HEK293 (cell line): Measurements from ENCODE around the gene CFAP299.

Experiments
- CTCF ChIA-PET: fragments of 350-600 bp; formaldehyde crosslinking; extraction: SDS; loops from one replicate; lab custom pipeline; 2021; ENCODE audit warnings: antibody characterized with exemption; lab: Yijun Ruan, JAX
- POLR2A ChIA-PET: fragments of 300-600 bp; formaldehyde crosslinking; extraction: SDS; loops from one replicate; lab custom pipeline; 2020; ENCODE audit warnings: antibody characterized with exemption, inconsistent platforms; lab: Yijun Ruan, JAX
- H3K27ac ChIP-seq: fragments of 200-500 bp; sonication (Bioruptor generic); 2 replicates; pipeline ENCODE4 v1.5.1; 2014; ENCODE audit warnings: low read depth, low read length, control low read depth, inconsistent platforms; ENCODE audit errors: extremely low read depth
- H3K36me3 ChIP-seq, 2 experiments: fragments of 200-500 bp in 1 of 2; sonication (Bioruptor generic) in 1 of 2; 1 replicate in 1 of 2; 2 replicates in 1 of 2; pipeline ENCODE4 v1.5.1; 2014 to 2017; ENCODE audit warnings: inconsistent platforms in 2 of 2, low read length in 2 of 2; ENCODE audit not compliant: control insufficient read depth in 2 of 2, insufficient read depth in 1 of 2
- H3K4me1 ChIP-seq: fragments of 200-500 bp; sonication (Bioruptor generic); 2 replicates; pipeline ENCODE4 v1.5.1; 2014; ENCODE audit warnings: mild to moderate bottlenecking, low read length, inconsistent platforms; ENCODE audit not compliant: control insufficient read depth, insufficient read depth
- H3K4me3 ChIP-seq: 2 replicates; pipeline ENCODE4 v1.5.1; 2011; ENCODE audit warnings: low read depth, mild to moderate bottlenecking, control low read depth, low read length, moderate library complexity
- H3K9me3 ChIP-seq: fragments of 200-500 bp; sonication (Bioruptor generic); 2 replicates; pipeline ENCODE4 v1.5.1; 2014; ENCODE audit warnings: low read depth, low read length, inconsistent platforms; ENCODE audit not compliant: control insufficient read depth, insufficient read depth
- ATF2 ChIP-seq: fragments of 450-650 bp; formaldehyde crosslinking; IDR thresholded peaks from 2 replicates; pipeline ENCODE4 v1.5.1; 2016; ENCODE audit warnings: missing biosample characterization, missing genetic modification characterization, low read depth
- KLF1 ChIP-seq: fragments of 450-650 bp; formaldehyde crosslinking; IDR thresholded peaks from 2 replicates; pipeline ENCODE4 v1.5.1; 2016; ENCODE audit warnings: missing biosample characterization, missing genetic modification characterization
- KLF8 ChIP-seq: fragments of 450-650 bp; formaldehyde crosslinking; IDR thresholded peaks from 2 replicates; pipeline ENCODE4 v1.5.1; 2016; ENCODE audit warnings: missing biosample characterization, missing genetic modification characterization
- ZBTB11 ChIP-seq: fragments of 450-650 bp; formaldehyde crosslinking; conservative IDR thresholded peaks from 2 replicates; pipeline ENCODE4 v1.5.1; 2016; ENCODE audit warnings: low read depth, missing biosample characterization, missing genetic modification characterization
- ZBTB17 ChIP-seq: fragments of 450-650 bp; formaldehyde crosslinking; IDR thresholded peaks from 2 replicates; pipeline ENCODE4 v1.5.1; 2016; ENCODE audit warnings: missing biosample characterization, missing genetic modification characterization
- ZFP69B ChIP-seq: fragments of 450-650 bp; formaldehyde crosslinking; IDR thresholded peaks from 2 replicates; pipeline ENCODE4 v1.5.1; 2016; ENCODE audit warnings: missing biosample characterization, missing genetic modification characterization
- ZNF146 ChIP-seq: fragments of 450-650 bp; formaldehyde crosslinking; IDR thresholded peaks from 2 replicates; pipeline ENCODE4 v1.5.1; 2016; ENCODE audit warnings: missing biosample characterization, missing genetic modification characterization
- ZNF184 ChIP-seq: fragments of 450-650 bp; IDR thresholded peaks from 2 replicates; pipeline ENCODE4 v1.5.1; 2018; ENCODE audit warnings: missing biosample characterization, mild to moderate bottlenecking, missing genetic modification characterization
- ZNF621 ChIP-seq: fragments of 450-650 bp; formaldehyde crosslinking; IDR thresholded peaks from 2 replicates; pipeline ENCODE4 v1.5.1; 2017; ENCODE audit warnings: missing biosample characterization, missing genetic modification characterization
- ZNF624 ChIP-seq: fragments of 450-650 bp; formaldehyde crosslinking; IDR thresholded peaks from 2 replicates; pipeline ENCODE4 v1.5.1; 2017; ENCODE audit warnings: missing biosample characterization, missing genetic modification characterization
- ZNF785 ChIP-seq: fragments of 450-650 bp; formaldehyde crosslinking; IDR thresholded peaks from 2 replicates; pipeline ENCODE4 v1.5.1; 2016; ENCODE audit warnings: missing biosample characterization, missing genetic modification characterization
- TF ChIP-seq, protein P1 (sequence below): fragments of 450-650 bp; formaldehyde crosslinking; IDR thresholded peaks from 2 replicates; pipeline ENCODE4 v1.5.1; 2017; ENCODE audit warnings: missing biosample characterization, missing genetic modification characterization
- TF ChIP-seq, protein P2 (sequence below): fragments of 450-650 bp; formaldehyde crosslinking; IDR thresholded peaks from 2 replicates; pipeline ENCODE4; 2016; ENCODE audit warnings: missing biosample characterization, missing genetic modification characterization
- TF ChIP-seq, protein P3 (sequence below): fragments of 450-650 bp; formaldehyde crosslinking; IDR thresholded peaks from 2 replicates; pipeline ENCODE4 v1.5.1; 2017; ENCODE audit warnings: missing biosample characterization, mild to moderate bottlenecking, missing genetic modification characterization, moderate library complexity
- TF ChIP-seq, protein P4 (sequence below): fragments of 450-650 bp; formaldehyde crosslinking; IDR thresholded peaks from 2 replicates; pipeline ENCODE4 v1.5.1; 2016; ENCODE audit warnings: missing biosample characterization, missing genetic modification characterization, borderline replicate concordance

Gene CFAP299

DNA sequence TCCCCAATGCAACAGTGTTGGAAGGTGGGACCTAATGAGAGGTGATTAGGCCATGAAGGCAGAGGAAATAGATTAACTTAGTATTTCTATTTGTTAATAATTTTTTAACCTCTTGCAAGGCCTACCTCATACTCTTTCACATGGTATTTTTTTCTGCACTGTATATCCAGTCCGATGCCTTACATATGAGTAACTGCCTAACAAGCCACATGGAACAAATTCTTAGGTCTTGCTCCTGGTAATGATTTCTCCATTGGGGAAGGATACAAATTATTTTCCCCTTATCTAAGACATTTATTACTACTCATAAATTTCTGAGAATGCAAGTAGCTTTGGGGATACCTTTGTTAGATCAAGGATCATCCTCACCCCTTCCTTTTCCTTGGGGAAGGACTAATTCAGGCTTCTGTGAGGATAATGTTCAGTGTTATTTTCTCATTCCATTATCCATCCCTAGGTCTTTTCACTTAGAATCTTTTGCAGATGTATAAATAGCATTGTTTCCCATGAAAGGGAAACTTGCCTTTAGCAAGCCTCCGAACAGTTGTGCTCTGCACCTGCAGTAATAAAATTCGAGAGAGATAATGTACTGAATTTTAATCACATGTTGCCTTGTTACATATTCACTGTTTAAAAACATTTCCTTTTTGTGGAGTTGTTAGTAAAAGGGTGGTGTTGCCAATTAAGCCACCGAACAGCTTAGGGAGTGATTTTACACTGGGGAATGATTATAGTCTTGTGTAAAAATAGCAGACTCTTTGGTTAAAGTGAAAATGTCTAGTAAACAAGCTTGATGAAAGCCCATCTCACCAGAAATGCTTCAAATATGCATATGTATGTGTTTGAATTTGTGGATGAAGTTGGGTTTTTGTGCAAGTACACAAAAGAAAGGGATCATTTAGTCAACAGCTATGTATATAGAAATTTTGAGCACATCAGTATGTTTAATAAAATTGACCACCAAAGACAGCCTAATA is 89.9 kb downstream of the CFAP299 start:
- Histone ChIP-seq H3K27ac (no peak overlapping the region), H3K4me1 (no peaks in the 10 kb centered on the region), H3K9me3 (no peaks in the 10 kb centered on the region), H3K4me3 (no peak overlapping the region), H3K36me3 (no peaks in the 10 kb centered on the region)
- ChIA-PET CTCF (interaction anchor here (0.5 kb wide), 1 partner anchor 143 kb away, joined by 6 read pairs; no protein-coding TSS in a partner anchor), POLR2A (no interaction called here)
- TF ChIP-seq KLF1 (no peak), KLF8 (no peak), ZFP69B (tag by site-specific recombination) (no peak), ZNF146 (tag by site-specific recombination) (no peak), ZNF184 (tag by site-specific recombination) (no peak), ATF2 (no peak), ZNF621 (no peak), ZNF624 (tag by site-specific recombination) (no peak), ZNF785 (tag by site-specific recombination) (no peak), ZBTB17 (no peak), ZBTB11 (tag by site-specific recombination) (no peak)
- TF ChIP-seq, protein P1, sequence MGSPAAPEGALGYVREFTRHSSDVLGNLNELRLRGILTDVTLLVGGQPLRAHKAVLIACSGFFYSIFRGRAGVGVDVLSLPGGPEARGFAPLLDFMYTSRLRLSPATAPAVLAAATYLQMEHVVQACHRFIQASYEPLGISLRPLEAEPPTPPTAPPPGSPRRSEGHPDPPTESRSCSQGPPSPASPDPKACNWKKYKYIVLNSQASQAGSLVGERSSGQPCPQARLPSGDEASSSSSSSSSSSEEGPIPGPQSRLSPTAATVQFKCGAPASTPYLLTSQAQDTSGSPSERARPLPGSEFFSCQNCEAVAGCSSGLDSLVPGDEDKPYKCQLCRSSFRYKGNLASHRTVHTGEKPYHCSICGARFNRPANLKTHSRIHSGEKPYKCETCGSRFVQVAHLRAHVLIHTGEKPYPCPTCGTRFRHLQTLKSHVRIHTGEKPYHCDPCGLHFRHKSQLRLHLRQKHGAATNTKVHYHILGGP (tag by site-specific recombination): no peak
- TF ChIP-seq, protein P2, sequence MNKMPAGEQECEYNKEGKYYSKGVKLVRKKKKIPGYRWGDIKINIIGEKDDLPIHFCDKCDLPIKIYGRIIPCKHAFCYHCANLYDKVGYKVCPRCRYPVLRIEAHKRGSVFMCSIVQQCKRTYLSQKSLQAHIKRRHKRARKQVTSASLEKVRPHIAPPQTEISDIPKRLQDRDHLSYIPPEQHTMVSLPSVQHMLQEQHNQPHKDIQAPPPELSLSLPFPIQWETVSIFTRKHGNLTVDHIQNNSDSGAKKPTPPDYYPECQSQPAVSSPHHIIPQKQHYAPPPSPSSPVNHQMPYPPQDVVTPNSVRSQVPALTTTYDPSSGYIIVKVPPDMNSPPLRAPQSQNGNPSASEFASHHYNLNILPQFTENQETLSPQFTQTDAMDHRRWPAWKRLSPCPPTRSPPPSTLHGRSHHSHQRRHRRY: no peak
- TF ChIP-seq, protein P3, sequence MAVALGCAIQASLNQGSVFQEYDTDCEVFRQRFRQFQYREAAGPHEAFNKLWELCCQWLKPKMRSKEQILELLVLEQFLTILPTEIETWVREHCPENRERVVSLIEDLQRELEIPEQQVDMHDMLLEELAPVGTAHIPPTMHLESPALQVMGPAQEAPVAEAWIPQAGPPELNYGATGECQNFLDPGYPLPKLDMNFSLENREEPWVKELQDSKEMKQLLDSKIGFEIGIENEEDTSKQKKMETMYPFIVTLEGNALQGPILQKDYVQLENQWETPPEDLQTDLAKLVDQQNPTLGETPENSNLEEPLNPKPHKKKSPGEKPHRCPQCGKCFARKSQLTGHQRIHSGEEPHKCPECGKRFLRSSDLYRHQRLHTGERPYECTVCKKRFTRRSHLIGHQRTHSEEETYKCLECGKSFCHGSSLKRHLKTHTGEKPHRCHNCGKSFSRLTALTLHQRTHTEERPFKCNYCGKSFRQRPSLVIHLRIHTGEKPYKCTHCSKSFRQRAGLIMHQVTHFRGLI (tag by site-specific recombination): no peak
- TF ChIP-seq, protein P4, sequence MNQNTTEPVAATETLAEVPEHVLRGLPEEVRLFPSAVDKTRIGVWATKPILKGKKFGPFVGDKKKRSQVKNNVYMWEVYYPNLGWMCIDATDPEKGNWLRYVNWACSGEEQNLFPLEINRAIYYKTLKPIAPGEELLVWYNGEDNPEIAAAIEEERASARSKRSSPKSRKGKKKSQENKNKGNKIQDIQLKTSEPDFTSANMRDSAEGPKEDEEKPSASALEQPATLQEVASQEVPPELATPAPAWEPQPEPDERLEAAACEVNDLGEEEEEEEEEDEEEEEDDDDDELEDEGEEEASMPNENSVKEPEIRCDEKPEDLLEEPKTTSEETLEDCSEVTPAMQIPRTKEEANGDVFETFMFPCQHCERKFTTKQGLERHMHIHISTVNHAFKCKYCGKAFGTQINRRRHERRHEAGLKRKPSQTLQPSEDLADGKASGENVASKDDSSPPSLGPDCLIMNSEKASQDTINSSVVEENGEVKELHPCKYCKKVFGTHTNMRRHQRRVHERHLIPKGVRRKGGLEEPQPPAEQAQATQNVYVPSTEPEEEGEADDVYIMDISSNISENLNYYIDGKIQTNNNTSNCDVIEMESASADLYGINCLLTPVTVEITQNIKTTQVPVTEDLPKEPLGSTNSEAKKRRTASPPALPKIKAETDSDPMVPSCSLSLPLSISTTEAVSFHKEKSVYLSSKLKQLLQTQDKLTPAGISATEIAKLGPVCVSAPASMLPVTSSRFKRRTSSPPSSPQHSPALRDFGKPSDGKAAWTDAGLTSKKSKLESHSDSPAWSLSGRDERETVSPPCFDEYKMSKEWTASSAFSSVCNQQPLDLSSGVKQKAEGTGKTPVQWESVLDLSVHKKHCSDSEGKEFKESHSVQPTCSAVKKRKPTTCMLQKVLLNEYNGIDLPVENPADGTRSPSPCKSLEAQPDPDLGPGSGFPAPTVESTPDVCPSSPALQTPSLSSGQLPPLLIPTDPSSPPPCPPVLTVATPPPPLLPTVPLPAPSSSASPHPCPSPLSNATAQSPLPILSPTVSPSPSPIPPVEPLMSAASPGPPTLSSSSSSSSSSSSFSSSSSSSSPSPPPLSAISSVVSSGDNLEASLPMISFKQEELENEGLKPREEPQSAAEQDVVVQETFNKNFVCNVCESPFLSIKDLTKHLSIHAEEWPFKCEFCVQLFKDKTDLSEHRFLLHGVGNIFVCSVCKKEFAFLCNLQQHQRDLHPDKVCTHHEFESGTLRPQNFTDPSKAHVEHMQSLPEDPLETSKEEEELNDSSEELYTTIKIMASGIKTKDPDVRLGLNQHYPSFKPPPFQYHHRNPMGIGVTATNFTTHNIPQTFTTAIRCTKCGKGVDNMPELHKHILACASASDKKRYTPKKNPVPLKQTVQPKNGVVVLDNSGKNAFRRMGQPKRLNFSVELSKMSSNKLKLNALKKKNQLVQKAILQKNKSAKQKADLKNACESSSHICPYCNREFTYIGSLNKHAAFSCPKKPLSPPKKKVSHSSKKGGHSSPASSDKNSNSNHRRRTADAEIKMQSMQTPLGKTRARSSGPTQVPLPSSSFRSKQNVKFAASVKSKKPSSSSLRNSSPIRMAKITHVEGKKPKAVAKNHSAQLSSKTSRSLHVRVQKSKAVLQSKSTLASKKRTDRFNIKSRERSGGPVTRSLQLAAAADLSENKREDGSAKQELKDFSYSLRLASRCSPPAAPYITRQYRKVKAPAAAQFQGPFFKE (tag by site-specific recombination): no peak
